ENCODE measurements around the gene SLC16A4. TPM values are rescaled to one million over a fixed set of nuclear protein-coding genes. Genes with fewer than 3 reads are reported as not detected.

Gene SLC16A4
- total and polyA plus RNA-seq, 2 donors (not counting 1 experiment from before 2014, with no cell fraction given): 0.39 to 2.6 TPM

DNA sequence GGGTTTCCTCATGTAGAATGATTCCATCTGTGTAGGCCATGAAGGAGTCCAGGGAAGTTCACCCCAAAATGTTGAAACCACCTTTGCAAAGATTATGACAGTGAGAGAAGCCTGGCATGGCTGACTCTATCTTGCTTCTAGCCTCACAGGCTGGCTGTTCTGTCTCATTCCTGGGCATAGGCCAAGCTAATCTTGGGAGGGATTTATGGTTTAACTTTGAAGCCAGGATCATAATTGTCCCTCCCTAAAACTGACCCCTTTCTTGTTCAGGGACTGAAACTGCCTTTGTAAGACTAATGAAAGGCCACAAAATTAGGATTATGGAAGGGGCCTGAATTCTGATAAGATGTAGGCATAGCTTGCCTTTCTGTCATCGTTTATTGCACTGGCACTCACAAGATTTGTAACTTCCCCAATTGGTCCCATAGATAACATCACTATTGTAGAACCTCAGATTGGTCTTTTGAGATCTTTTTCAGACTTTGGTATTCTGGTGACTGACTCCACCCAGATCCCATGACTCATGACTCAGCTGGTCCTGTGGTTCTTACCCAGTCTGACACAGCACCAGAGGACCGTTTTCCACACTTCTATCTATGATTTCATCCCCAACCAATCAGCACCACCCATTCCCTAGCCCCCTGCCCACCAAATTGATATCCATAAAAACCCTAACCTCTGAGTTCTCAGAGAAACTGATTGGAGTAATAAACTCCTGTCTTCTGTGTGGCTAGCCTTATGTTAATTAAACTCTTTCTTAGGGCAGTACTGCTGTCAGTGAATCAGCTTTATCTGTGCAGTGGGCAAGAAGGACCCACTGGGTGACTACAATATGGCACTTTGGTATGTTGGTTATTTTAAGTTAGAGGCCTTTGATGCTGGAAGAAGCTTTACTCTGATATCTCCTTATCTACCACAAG lies 30.3 kb upstream of the SLC16A4 start:
- no peak for ATAC-seq (ENCODE audit: low read depth)
- no peak overlapping the region for H3K4me3 Mint-ChIP-seq

More for the DNA sequence above, 30.3 kb upstream of the SLC16A4 start:
- Mint-ChIP-seq H3K4me1 (no peaks in the 10 kb centered on the region), H3K27ac (no peak overlapping the region), H3K9me3 (ENCODE audit: insufficient read depth) (no peaks in the 10 kb centered on the region), H3K27me3 (peaks cover 5% of the 10 kb centered on the region)
- no peak overlapping the region for H2AFZ ChIP-seq (ENCODE audit: insufficient read depth, low read depth, low read length, poor library complexity, severe bottlenecking)
- no peak overlapping the region for H3K4me2 ChIP-seq (replicated peaks; ENCODE audit: low read depth, low read length, poor library complexity, severe bottlenecking)
- H3K4me1 ChIP-seq (ENCODE audit: control insufficient read depth in 2 of 2, insufficient read depth in 2 of 2, low read length in 2 of 2): no peaks in the 10 kb centered on the region
- CTCF ChIA-PET: interaction anchor here (2.3 to 3.6 kb wide), 3 partner anchors 9 to 214 kb away, joined by 7 to 15 read pairs (median 11); no protein-coding TSS in a partner anchor
- WGBS (ENCODE audit: insufficient coverage): 26% methylated on average over 2 of the region's 2 CpGs
- no peak overlapping the region for H3K9ac ChIP-seq (ENCODE audit: low read length)
- no peaks in the 10 kb centered on the region for H3K79me2 ChIP-seq (ENCODE audit: control insufficient read depth, insufficient read depth, low read length)
- no peaks in the 10 kb centered on the region for H4K20me1 ChIP-seq (ENCODE audit: control insufficient read depth, insufficient read depth, low read length, poor library complexity, severe bottlenecking)
- intact Hi-C loops (cut with micrococcal nuclease): no loop called here
- H3K27me3 ChIP-seq (replicated peaks in 1 of 4; ENCODE audit: control extremely low read depth in 1 of 4, control insufficient read depth in 3 of 4, insufficient read depth in 4 of 4, low read length in 3 of 4): peaks cover 0 to 5% (median 0%) of the 10 kb centered on the region in 4 experiments
- DNase-seq: no peak
- peaks cover 0 to 5% (median 0%) of the 10 kb centered on the region in 3 donors for H3K9me3 ChIP-seq (ENCODE audit: control extremely low read depth in 1 of 3, control insufficient read depth in 2 of 3, insufficient read depth in 1 of 3, low read length in 2 of 3)
- POLR2A ChIA-PET: no interaction called here
- TF ChIP-seq EZH2 (IDR thresholded peaks at IDR 0.05; ENCODE audit: borderline replicate concordance, insufficient read depth, low read depth, low read length, poor library complexity, severe bottlenecking): no peak
- no peak for TF ChIP-seq CTCF (IDR thresholded peaks at IDR 0.05)
- H3K36me3 ChIP-seq (replicated peaks in 1 of 2; ENCODE audit: control extremely low read depth in 1 of 2, control insufficient read depth in 1 of 2, extremely low read depth in 1 of 2, insufficient read depth in 2 of 2, low read length in 1 of 2): no peaks in the 10 kb centered on the region
- H3K4me3 ChIP-seq (ENCODE audit: control extremely low read depth in 1 of 5, extremely low read depth in 1 of 5, insufficient read depth in 1 of 5, low read depth in 2 of 5, low read length in 4 of 5): no peak overlapping the region
- no peak overlapping the region for H3K27ac ChIP-seq (ENCODE audit: low read length in 2 of 2)
